ENCODE results near the gene MYBPH.
A peak's percentile ranks its signal among the peaks of the same experiment; 100 is the strongest.

MYBPH gene

DNA sequence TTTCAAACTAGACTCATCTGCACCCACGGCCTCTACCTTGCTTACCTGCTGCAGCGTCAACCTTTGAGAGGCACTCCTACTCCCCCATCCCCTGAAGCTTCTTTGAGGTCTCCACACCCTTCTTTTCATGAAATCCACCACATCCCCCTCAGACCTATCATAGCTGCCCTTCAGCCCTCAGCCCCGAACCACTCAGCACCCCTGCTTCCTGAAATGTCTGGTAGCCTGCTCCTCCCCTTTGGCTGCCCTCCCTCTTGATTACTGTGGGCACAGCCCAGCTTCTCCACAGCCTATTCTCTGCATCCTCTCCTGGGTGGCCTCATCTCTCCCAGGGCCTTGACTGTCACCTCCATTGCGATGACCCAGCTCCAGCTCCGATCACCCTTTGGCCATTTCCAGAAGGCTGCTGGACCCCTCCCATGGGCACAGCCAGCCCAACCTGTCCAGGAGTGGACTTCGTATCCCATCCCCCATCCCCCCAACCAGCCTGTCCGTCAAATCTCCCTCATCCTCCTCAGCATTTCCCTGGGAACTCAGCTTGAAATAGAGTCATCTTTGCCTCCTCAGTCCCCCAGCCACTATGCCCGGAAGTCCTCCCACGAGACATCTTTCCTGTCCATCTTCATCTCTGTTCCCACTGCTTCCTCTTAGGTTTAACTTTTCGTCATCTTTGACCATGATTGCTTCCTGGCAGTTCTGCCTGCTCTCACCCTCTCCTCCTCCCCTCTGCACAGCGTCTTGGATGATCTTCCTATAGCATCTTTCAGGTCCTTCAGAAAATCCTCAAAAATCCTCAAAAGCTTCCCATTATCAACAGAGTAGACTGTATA, 54.2 kb downstream of the MYBPH start:
- Histone ChIP-seq H3K4me1 (peaks cover 68% of the 10 kb centered on the region), H4K20me1 (no peaks in the 10 kb centered on the region), H3K36me3 (no peaks in the 10 kb centered on the region), H3K4me2 (peak overlapping the region; percentile 64), H3K9ac (no peak overlapping the region), H3K4me3 (no peak overlapping the region), H3K27ac (no peak overlapping the region), H3K9me3 (no peaks in the 10 kb centered on the region), H3K27me3 (peaks cover 11% of the 10 kb centered on the region)
- TF ChIP-seq Cebpa-rat (IDR thresholded peaks at IDR 0.05): no peak

DNA sequence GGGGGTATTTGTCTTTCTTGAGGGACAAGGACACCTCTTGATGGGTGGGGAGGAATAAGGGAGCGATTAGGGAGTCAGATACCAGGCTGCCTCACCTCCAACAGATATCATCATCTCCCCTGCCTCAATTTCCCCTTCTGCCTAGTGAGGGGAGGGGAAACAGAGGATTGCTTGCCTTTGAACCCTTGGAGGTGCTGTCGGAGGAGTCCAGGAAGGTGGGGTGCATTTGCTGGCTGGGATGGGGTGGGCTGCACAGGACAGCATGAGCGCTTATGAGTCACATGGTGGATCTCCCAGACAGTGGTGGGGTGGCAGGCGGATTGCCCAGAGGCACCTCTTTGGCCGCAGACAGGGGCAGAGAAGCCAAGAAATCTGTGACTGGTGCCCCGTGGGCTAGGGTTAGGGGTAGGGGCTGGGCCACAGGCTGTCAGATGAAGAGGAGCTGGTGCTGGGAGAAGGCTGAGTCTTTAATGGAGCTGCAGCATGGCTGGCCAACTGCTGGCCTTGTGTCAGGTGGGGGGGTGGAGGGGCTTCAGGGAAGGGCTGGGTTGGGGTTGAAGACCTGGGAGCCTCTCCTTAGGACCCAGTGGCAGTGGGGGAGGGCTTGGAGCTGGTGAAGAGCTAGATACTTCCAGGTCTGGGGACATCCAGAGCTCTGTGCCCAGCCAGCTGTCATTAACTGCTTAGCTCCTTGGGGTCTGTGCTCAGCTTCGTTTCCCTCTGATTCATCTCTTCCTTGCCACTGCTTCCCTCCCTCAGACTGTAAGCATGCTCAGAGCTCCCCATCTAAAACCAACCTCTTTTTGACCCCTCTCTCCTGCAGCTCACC, 55.1 kb downstream of the MYBPH start:
- Histone ChIP-seq H3K27ac (no peak overlapping the region), H3K4me1 (peaks cover 60% of the 10 kb centered on the region), H3K9me3 (no peaks in the 10 kb centered on the region), H3K9ac (no peak overlapping the region), H3K4me2 (peak overlapping the region; percentile 64), H4K20me1 (no peaks in the 10 kb centered on the region), H3K27me3 (peaks cover 2% of the 10 kb centered on the region; the same call in 1 of the 2 replicates), H3K4me3 (no peak overlapping the region), H3K36me3 (no peaks in the 10 kb centered on the region)
- TF ChIP-seq Cebpa-rat (IDR thresholded peaks at IDR 0.05): no peak

Measured in BLaER1 (cell line).